Measurements from ENCODE around the gene TSC22D1.

- TF ChIP-seq POLR2AphosphoS5 (IDR thresholded peaks at IDR 0.05; ENCODE audit: low read depth, low read length) (no peak), TAF1 (IDR thresholded peaks at IDR 0.05; ENCODE audit: borderline replicate concordance, insufficient read depth, low read length) (no peak), REST (IDR thresholded peaks at IDR 0.05; ENCODE audit: insufficient read depth in 1 of 2, low read depth in 2 of 2, low read length in 2 of 2) (no peak), SIN3A (IDR thresholded peaks at IDR 0.05; ENCODE audit: borderline replicate concordance, insufficient read depth, low read length) (no peak), FOXP2 (optimal IDR thresholded peaks at IDR 0.05; ENCODE audit: borderline replicate concordance, extremely low read depth, extremely low read length, insufficient read depth) (no peak)
These were observed 175.4 kb downstream of the TSC22D1 start for GRCh38 chr13:44400736-44401135.

Data from PFSK-1 (cell line).